Skeletal muscle cell (primary cell): ENCODE results near the gene C1GALT1C1L.
"Not testable (repeated sequence)": the region's sequence is repeated elsewhere in the genome, so short reads cannot be mapped to it uniquely, and the experiment has no call there.

Source experiments
- DNase-seq: peaks from one replicate; pipeline ENCODE4 v3.0.0-alpha.2; 2010; ENCODE audit warnings: low read depth
- H3K4me3 ChIP-seq: 2 replicates; pipeline ENCODE4 v1.5.1; 2011; ENCODE audit warnings: low read depth, mild to moderate bottlenecking, control low read depth, low read length, moderate library complexity

The C1GALT1C1L gene

DNA sequence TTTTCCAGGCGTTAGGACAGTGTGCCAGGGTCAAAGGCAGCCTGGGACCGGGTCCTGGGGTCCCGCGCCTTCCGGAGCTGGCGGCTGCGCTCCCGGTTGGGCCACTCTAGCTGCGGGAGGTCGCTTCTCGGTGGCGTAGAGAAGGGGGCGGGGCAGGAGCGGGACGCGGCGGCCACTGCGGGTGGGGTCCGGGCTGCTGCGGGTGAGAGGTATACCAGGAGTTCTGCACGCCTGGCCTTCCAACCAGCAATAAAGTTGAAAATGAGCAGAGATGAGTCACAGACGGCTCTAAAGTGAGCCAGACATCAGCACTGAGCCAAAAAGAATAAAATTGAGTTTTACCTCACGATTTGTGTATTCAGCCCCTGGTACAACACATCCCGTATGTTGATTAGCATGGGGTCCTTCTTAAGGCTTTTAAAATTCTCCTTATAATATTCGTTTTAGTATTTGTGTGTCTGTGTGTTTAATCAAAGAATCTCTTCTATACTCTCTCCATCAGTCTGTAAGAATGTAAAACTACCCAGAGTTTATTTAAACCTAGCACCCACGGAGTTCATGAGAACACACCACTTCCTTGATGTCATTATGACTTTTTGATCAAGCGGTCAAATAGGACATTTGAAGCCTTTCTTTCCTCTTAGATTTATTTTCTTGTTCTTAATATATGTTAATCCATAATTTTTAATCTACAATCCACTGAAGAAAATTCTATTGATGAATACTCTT lies at the start of gene C1GALT1C1L:
Gene C1GALT1C1L (minus strand): TSS at position 108 of the 729 bp plus-strand sequence. CDS start 107 bp downstream, at position 1.
- peak; percentile 18 for DNase-seq
- peak within 1 kb of the TSS; percentile 48 for H3K4me3 ChIP-seq

DNA sequence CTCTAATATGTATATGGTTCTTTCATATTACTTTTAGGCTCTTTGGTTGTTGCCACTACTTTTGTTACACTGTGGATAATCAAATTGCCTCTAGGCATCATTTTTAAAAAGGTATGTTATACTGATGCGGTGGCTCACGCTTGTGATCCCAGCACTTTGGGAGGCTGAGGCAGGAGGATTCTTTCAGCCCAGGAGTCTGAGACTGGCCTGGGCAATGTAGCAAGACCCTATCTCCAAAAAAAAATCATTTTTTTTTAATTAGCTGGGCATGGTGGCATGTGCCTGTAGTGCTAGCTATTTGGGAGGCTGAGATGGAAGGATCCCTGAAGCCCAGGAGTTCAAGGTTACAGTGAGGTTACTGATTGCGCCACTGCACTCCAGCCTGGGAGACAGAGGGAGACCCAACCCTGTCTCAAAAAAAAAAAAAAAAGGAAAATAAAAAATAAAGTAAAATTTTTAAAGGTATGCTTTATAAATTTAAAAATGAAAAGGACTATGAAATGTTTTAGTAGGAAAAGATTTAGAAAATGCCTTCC lies 49.5 kb upstream of the C1GALT1C1L start:
- no peak overlapping the region for H3K4me3 ChIP-seq
- DNase-seq: no peak

DNA sequence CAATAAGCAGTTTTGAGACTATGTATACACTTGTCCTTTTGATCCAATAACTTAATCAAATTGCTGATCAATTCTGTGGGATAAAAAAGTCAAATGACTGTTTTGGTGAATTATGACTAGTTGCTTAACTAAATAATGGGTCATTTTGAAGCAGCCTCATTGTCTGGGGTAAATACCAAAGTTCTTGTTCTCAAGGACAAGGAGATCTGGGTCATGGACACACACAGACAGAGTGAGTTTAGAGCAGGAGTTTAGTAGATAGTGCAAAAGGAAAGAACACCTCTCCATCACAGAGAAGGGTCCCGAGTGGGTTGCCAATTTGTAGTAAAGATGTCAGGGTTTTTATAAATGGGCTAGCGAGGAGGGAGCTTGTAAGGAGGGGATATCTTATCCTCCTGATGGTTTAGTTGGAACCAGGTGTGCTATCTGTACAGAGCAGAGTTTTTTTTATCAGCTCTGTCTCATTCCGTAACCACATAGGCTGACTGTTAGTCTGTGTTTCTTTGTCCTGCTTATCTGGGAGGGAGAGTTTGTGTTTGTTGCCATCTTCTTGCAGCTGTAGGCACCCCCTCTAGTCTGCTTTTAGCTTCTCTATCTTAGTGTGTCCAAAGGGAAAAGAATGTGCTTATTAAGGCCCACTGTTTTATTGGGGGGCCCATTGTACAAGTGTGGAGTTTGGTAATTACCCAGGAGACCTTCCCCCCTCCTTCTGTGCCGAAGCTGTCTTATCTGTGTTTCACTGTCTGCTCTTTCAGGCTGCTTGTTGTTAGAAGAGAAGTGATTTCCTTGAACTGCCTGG lies 48.7 kb upstream of the C1GALT1C1L start:
- H3K4me3 ChIP-seq: no peak overlapping the region
- no peak for DNase-seq

DNA sequence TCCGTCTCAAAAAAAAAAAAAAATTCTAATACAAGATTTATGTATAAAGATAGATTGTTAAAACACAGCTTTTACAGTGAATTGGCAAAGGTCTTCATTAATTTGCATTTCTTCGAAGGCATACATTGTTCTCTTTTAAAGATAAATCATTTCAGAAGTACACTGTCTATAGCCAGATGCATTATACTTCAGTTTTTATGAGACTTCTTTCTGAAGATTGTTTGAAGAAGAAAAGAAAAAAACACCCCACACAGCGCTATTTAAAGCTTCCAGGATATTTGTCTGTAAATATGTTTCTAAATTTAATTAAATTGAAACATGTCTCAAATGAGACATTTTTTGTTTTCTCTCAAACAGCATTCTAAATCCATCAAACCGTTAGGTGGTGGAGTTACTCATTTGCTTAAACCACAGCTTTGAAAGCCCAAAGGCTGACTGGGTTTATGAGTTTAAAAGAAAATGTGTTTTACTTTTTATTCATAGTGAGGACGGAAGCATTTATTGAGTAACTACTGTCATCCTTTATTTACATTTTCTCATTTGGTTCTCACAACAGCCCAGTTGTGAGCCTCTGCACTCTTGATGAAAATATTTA lies 42.4 kb upstream of the C1GALT1C1L start:
- no peak for DNase-seq

DNA sequence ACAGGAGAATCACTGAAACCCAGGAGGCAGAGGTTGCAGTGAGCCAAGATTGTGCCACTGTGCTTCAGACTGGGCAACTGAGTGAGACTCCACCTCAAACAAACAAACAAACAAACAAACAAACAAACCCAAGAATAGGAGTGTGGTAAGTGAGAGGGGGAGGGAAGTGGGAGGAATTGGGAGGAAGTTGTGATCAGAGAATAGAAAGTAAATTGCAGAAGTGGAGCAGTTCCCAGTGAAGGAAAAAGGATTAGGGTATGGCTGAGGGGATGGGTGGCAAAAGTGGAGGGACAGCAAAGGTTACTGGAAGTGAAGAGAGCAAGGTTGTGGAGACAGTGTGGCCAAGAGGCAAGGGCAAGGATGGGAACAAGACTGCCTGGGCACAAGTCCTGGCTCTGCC lies 41.1 kb upstream of the C1GALT1C1L start:
- DNase-seq: no peak
- H3K4me3 ChIP-seq: no peak overlapping the region

More for the DNA sequence above, 42.4 kb upstream of the C1GALT1C1L start:
- no peak overlapping the region for H3K4me3 ChIP-seq

DNA sequence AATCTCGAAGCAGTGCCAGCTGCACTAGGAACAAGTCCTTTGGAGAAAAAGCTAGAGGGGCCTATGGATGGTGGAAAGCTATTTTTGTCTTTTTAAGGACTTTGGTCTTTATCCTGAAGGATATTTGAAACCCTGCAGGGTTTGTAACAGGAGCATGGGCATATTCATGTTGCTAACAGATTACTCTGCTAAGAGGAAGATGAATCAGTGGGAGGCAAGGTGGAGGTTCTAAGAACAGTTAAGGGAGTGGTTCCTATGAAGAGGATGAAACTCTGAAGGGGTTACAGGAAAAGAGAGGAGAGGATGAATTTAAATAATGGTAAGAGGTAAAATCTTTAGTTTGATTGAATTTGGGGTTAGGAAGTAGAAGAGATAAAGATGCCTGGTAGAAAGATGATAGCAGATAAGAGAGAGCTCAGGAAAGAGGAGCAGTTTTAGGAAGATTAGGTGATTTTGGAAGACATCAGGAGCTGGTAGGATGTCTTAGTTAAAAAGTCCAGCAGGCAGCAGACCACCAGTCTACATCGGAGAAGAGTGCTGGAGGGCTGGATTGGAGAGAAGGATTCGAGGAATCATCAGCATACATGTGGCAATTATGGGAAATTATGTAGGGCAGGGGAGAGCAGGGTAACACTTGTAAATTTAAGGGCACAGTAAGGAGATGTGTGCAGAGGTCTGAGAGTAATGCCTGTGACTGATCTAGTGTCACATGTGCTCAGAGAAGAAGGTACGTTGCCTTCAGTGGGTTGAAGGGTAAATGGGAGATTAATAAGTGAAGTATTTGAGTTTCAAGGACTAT lies 39.3 kb upstream of the C1GALT1C1L start:
- DNase-seq: no peak
- H3K4me3 ChIP-seq: no peak overlapping the region

DNA sequence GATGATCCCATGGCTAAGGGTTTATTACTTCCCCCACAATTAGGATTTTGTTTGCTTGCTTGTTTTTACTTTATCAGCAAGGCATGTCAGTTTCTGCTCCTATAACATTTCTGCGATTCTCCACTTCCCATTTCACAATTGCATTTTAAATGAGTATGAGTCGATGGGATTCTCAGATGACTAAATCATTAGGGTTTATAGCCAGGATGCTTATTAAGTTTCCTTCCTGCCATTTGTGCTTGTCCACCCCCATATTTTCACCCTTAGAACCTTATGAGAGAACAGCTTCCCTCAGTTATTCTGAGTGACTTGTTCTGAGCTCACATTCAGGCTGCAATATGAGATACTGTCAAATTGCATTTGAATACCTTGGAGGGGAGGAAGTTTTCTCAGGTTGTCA lies 37.9 kb upstream of the C1GALT1C1L start:
- peak; percentile 56 for DNase-seq
- no peak overlapping the region for H3K4me3 ChIP-seq

DNA sequence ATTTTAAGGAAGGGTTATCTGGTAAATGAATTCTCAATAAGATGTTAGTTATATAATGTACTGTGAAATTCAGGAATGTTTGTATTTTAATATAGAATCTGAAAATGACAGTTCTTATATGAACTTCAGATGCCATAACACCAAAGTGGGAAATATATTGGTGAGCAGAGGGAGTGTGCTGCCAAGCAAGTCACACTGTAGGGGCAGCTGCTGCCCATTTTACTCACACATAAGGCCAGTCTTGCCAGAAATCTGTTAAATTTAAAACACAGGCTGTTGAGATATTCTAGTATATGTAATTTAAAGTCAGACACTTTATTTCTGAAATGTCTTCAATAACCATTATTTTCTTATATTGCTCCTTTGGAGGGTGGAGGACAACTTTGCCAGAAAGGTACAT lies 34.6 kb upstream of the C1GALT1C1L start:
- no peak for DNase-seq
- no peak overlapping the region for H3K4me3 ChIP-seq

DNA sequence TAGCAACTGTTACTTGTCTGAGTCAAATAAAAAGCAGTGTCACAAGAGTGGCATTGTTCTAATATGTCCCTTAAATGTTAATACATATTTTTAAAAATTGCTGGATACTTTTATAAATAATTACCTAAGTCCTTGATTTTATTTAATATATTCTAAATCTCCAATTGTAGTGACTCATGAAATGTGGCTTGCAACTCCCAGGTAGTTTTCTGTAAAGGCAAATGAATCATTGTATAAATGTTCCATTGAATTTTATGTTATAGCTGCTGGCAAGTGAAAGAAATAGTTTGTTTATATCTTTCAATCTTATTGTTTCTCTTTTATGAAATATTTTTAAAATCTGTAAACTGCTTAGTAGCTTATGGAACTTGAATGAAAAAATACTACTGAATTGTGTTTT lies 32.7 kb upstream of the C1GALT1C1L start:
- H3K4me3 ChIP-seq: no peak overlapping the region
- DNase-seq: no peak

DNA sequence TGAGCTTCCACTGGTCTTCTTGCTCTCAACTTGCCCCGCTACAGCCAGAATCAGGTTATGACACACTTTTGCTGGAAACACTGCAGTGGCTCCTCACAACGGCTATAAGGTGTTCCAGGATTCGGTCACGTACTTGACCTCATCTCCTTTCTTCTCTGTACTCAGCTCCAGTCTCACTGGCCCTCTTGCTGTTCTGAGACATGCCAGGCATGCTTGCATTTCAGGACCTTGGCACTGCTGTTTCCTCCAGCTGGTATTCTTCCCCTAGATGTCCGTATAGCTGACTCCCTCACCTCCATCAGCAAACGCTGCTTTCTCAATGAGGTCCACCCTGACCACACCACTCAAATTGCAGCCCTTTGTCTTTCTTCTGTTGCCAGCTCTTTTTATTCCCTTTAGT lies 31.9 kb upstream of the C1GALT1C1L start:
- DNase-seq: no peak
- H3K4me3 ChIP-seq: no peak overlapping the region

DNA sequence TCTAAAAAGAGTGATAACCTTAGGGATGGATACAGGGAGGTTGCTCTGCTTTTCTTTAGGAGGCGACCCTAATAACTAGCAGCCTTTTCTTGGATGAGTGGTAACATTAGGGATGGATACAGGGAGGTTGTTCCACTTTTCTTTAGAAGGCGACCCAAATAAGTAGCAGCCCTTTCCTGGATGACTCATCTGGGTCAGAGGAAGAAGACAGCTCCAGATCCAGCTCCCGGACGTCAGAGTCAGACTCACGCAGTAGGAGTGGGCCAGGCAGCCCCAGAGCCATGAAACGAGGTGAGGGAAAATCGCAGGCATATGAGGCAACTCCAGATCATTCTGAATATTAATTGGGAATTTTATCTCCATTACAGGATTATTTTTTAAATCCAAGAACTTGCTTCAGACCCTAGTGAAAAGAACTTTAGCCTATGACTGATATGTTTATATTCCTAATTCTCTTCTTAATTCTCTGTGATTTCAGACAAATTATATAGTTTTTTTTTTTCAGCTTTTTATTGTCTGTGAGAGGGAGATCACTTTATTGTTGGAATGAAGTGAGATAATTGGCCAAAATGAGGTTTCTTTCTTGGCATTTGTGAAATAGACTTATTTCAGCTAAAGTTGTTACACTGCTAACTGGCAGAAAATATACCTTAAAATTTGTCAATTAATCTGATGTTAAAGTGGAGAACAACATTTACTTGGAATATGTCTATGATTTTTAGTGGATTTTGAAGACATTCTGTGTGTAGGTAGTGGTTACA lies 31.2 kb upstream of the C1GALT1C1L start:
- peak; percentile 65 for DNase-seq

DNA sequence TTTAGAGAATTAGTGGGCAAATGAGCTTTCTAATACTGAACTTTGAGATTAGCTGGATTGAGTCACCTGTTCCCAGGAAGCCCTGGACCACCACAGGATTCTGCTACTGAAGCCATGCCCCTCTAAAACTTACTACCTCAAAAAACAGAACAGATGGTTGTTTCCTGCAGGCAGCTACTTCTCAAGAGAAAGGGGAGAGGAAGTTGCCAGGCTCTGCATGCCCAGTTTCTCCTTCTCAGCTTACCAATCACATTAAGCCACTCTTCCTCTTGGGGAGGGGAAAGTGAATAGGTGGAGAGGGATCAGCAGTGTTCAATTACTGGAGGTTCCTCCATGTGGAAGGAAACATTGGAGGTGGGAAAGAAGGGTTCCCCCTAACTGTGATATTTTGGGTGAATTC lies 24.9 kb upstream of the C1GALT1C1L start:
- DNase-seq: no peak
- no peak overlapping the region for H3K4me3 ChIP-seq

More for the DNA sequence above, 31.2 kb upstream of the C1GALT1C1L start:
- H3K4me3 ChIP-seq: no peak overlapping the region

DNA sequence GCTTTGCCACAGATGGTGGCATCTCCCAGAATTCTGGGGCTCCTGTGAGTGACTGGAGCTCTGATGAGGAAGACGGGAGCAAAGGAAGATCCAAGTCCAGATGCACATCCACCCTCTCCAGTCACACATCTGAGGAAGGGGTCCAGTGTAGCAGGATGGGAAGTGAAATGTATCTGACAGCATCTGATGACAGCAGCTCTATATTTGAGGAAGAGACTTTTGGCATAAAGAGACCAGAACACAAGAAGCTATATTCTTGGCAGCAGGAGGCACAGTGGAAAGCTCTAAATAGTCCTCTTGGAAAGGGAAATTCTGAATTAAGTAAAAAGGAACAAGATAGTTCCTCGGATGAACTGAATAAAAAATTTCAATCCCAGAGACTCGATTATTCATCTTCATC lies 23.5 kb upstream of the C1GALT1C1L start:
- no peak for DNase-seq
- H3K4me3 ChIP-seq: no peak overlapping the region

DNA sequence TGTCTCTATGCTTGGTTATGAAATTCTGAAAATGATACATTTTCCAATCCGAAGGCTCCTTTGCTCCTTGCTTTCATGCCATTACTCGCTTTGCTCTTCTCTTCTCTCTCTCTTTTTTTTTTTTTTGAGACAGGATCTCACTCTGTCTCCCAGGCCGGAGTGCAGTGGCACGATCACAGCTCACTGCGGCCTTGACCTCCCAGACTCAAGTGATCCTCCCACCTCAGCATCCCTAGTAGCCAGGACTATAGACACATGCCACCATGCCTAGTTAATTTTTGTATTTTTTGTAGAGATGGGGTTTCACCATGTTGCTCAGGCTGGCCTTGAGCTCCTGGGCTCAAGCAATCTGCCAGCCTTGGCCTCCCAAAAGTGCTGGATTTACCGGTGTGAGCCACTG lies 21.9 kb upstream of the C1GALT1C1L start:
- not testable (repeated sequence) for H3K4me3 ChIP-seq, DNase-seq

DNA sequence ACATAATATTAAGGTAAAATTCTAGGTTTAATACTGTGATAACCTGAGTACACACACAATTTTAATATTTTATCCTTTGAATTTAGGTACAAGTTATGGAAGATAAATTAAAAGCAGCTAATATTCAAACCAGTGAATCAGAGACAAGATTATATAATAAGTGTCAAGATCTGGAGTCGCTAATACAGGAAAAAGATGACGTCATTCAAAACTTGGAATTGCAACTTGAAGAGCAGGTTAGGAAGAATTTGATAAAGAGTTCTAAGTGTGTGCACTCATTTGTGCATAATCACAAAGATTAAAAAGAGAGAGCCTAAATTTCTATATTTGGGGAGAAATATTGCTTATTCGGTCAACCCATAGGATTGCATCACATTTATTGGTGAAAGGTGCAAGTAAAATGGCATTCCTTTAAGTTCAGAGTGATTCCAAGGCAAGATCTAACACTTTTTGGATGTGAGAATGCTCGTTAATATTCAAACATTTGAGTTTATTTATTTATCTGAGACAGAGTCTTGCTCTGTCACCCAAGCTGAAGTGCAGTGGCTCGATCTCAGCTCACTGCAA lies 16.3 kb upstream of the C1GALT1C1L start:
- H3K4me3 ChIP-seq: no peak overlapping the region
- DNase-seq: no peak

DNA sequence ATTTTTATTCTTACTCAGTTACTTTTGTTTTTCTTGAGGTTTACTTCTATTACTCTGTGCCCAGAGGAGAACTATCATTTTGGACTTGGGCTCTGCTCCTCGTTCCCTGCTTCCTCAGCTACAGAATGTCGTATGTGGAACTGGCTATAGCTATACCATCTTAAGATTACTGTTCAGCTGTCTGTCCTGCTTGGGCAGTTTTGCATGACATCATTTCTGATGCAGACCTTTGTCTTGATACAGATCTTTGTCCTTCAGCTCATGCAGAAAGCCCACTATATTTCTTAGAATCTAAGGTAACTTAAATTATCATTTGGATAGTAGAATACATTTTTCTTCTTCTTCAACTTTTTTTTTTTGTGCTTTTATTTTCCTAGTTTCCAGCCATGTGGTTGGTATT lies 13.8 kb upstream of the C1GALT1C1L start:
- no peak overlapping the region for H3K4me3 ChIP-seq
- DNase-seq: no peak

DNA sequence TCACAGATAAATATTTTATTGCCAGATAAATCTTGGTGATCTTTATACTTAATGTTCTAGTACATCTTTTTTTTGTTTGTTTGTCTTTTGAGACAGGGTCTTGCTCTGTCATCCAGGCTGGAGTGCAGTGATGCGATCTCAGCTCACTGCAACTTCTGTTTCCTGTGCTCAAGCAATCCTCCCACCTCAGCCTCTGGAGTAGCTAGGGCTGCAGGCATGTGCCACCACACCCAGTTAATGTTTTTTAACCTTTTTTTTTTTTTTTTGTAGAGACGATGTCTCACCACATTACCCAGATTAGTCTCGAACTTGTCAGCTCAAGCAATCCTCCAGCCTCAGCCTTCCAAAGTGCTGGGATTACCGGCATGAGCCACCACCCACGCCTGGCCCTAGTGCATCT lies 9.1 kb upstream of the C1GALT1C1L start:
- H3K4me3 ChIP-seq: no peak overlapping the region
- DNase-seq: no peak

DNA sequence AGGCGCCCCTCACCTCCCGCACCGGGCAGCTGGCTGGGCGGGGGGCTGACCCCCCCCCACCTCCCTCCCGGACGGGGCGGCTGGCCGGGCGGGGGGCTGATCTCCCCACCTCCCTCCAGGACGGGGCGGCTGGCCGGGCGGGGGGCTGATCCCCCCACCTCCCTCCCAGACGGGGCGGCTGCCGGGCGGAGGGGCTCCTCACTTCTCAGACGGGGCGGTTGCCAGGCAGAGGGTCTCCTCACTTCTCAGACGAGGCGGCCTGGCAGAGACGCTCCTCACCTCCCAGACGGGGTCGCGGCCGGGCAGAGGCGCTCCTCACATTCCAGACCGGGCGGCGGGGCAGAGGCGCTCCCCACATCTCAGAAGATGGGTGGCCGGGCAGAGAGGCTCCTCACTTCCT lies 1.6 kb upstream of the C1GALT1C1L start:
- H3K4me3 ChIP-seq, DNase-seq: not testable (repeated sequence)
